BE2C (cell line): ENCODE data around the gene DAB1.
"Not testable (repeated sequence)": the region's sequence is repeated elsewhere in the genome, so short reads cannot be mapped to it uniquely, and the experiment has no call there.

Experiments
- DNase-seq: peaks from one replicate; pipeline ENCODE4 v3.0.0-alpha.2; 2020
- H3K27me3 ChIP-seq: fragments of 250-450 bp; sonication (Bioruptor Pico); 2 replicates; pipeline ENCODE4 v1.5.1; 2020; ENCODE audit warnings: mild to moderate bottlenecking
- H3K36me3 ChIP-seq: fragments of 250-450 bp; sonication (Bioruptor Pico); 2 replicates; pipeline ENCODE4 v1.5.1; 2020; ENCODE audit warnings: mild to moderate bottlenecking
- H3K4me1 ChIP-seq: fragments of 250-450 bp; sonication (Bioruptor Pico); 2 replicates; pipeline ENCODE4 v1.5.1; 2020
- H3K4me3 ChIP-seq: 2 replicates; pipeline ENCODE4 v1.5.1; 2011; ENCODE audit warnings: low read depth, low read length
- H3K9me3 ChIP-seq: fragments of 250-450 bp; sonication (Bioruptor Pico); 2 replicates; pipeline ENCODE4 v1.5.1; 2020
- CTCF ChIP-seq: IDR thresholded peaks from 2 replicates; pipeline ENCODE4 v1.5.1; 2012; ENCODE audit warnings: mild to moderate bottlenecking, low read depth, low read length

Gene DAB1

DNA sequence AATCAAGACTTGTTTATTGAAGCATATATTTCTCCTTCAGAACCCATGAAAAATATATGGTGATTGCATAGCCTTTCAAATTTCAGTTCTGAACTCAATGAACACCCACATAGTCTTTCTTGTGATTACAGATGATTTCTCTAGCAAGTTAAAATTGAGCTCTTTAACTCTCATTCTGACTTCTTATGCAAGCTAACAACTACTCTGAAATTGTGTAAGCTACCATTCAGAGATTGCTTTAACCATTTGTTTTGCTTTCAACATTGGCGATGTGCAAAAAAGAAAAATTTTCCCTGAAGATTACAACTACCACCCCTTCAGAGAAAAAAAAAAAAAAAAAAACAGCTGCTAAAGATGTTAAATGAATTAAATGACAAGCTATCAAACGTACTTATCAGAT lies 193.9 kb downstream of the DAB1 start:
- no peaks in the 10 kb centered on the region for H3K4me1 ChIP-seq
- H3K27me3 ChIP-seq = no peaks in the 10 kb centered on the region
- H3K4me3 ChIP-seq = no peak overlapping the region
- H3K36me3 ChIP-seq = no peaks in the 10 kb centered on the region
- H3K9me3 ChIP-seq = no peaks in the 10 kb centered on the region
- DNase-seq = no peak
- no peak for TF ChIP-seq CTCF

- Histone ChIP-seq H3K27me3 (no peaks in the 10 kb centered on the region), H3K4me3 (no peak overlapping the region), H3K9me3 (no peaks in the 10 kb centered on the region), H3K36me3 (no peaks in the 10 kb centered on the region), H3K4me1 (no peaks in the 10 kb centered on the region)
- no peak for DNase-seq
- TF ChIP-seq CTCF = no peak
These were observed 194.8 kb downstream of the DAB1 start for GRCh38 chr1:57229076-57229475.

- no peak for DNase-seq
- TF ChIP-seq CTCF = no peak
- no peaks in the 10 kb centered on the region for H3K36me3 ChIP-seq
These were observed 201.1 kb downstream of the DAB1 start for GRCh38 chr1:57222801-57223200.

DNA sequence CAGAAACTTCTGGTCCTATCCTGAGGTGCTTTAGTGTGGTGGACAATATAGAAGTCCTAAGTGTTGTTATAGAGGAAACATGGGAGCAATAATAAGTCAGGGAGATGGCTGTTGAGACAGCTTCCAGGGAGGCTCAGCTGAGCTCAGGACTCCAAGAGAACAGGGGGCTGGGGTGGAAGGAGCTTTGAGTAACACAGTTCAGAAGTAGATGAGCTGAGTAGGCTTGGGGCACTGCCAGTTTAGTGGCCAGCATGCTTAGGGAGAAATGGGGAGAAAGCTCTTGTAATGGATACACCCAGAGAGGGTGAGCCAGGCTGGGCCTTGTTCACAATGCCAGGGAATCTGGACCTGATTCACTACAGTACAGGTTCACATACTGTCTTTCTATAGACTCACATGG lies 201.6 kb downstream of the DAB1 start:
- TF ChIP-seq CTCF = no peak
- no peak for DNase-seq
- no peaks in the 10 kb centered on the region for H3K36me3 ChIP-seq
- no peaks in the 10 kb centered on the region for H3K4me1 ChIP-seq
- no peaks in the 10 kb centered on the region for H3K9me3 ChIP-seq
- no peak overlapping the region for H3K4me3 ChIP-seq
- no peaks in the 10 kb centered on the region for H3K27me3 ChIP-seq

More at GRCh38 chr1:57222801-57223200, 201.1 kb downstream of the DAB1 start:
- no peaks in the 10 kb centered on the region for H3K9me3 ChIP-seq
- no peaks in the 10 kb centered on the region for H3K4me1 ChIP-seq
- no peaks in the 10 kb centered on the region for H3K27me3 ChIP-seq
- no peak overlapping the region for H3K4me3 ChIP-seq

- H3K4me1 ChIP-seq, H3K36me3 ChIP-seq, DNase-seq, H3K27me3 ChIP-seq, H3K9me3 ChIP-seq, H3K4me3 ChIP-seq: not testable (repeated sequence)
These were observed 203.0 kb downstream of the DAB1 start for GRCh38 chr1:57220905-57221304.

DNA sequence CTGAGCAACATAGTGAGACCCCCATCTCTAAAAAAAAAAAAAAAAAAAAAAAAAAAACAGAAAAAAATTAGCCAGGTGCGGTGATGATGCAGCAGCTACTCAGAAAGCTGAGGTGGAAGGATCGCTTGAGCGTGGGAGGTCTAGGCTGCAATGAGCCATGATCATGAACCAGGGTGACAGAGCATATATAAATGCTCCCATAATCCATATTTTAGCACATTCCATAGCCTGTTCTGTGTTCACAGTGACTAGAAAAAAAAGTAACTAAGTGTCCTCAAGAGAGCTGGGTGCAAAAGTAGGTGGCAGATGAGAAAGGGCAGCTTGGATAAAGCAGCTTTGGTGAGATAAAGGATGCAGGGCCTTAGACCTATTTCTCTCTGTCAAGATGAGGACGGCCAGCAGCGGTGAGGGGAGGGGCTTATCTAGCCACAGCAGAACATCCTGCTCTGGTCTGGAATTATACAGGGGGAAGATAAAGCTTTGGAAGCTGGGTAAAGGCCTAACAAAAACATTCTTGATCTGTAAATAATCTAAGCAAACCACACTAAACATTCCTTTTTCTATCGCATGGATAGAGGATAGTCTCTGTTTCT lies 205.3 kb downstream of the DAB1 start:
- no peaks in the 10 kb centered on the region for H3K27me3 ChIP-seq
- no peaks in the 10 kb centered on the region for H3K36me3 ChIP-seq
- no peaks in the 10 kb centered on the region for H3K9me3 ChIP-seq
- peak; percentile 4 for DNase-seq
- H3K4me3 ChIP-seq = no peak overlapping the region
- TF ChIP-seq CTCF = no peak
- no peaks in the 10 kb centered on the region for H3K4me1 ChIP-seq

GRCh38 chr1:57217905-57218304 lies 206.0 kb downstream of the DAB1 start:
- Histone ChIP-seq H3K4me3 (no peak overlapping the region), H3K27me3 (no peaks in the 10 kb centered on the region), H3K36me3 (no peaks in the 10 kb centered on the region), H3K4me1 (no peaks in the 10 kb centered on the region), H3K9me3 (no peaks in the 10 kb centered on the region)
- TF ChIP-seq CTCF = no peak
- no peak for DNase-seq
